Gastrocnemius medialis (tissue), 4 donors: ENCODE measurements around the gene EIF2S2.

Source experiments
- POLR2A ChIP-seq, 2 donors: fragments of 450-650 bp; IDR thresholded peaks; one replicate each; pipeline ENCODE4 v1.6.1; 2017; ENCODE audit warnings: antibody characterized with exemption in 2 of 2, mild to moderate bottlenecking in 2 of 2, moderate library complexity in 2 of 2
- TF ChIP-seq, protein P1 (sequence below), 5 experiments: fragments of 450-650 bp in 3 of 5; fragments of 200-600 bp in 2 of 5; sonication (generic) in 2 of 5; IDR thresholded peaks in 4 of 5; conservative IDR thresholded peaks in 1 of 5; 1 replicate in 4 of 5; 2 replicates in 1 of 5; pipeline ENCODE4 v1.5.1; 2016 to 2019; ENCODE audit warnings: antibody characterized with exemption in 5 of 5, mild to moderate bottlenecking in 3 of 5, moderate library complexity in 3 of 5

DNA sequence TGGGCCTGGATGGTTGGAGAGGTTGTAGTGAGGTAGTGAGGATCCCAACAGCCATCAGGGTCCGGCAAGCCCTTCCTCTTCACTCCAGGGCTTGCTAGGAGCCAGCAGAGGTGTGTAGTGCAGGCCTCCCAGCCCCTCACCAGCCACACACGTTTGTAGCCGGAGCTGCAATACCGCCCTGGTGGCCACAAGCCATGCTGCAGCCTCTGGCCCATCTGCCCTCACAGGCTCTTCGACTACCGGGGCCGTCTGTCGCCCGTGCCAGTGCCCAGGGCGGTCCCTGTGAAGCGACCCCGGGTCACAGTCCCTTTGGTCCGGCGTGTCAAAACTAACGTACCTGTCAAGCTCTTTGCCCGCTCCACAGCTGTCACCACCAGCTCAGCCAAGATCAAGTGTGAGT lies 36.4 kb downstream of the EIF2S2 start:
- TF ChIP-seq, protein P1, sequence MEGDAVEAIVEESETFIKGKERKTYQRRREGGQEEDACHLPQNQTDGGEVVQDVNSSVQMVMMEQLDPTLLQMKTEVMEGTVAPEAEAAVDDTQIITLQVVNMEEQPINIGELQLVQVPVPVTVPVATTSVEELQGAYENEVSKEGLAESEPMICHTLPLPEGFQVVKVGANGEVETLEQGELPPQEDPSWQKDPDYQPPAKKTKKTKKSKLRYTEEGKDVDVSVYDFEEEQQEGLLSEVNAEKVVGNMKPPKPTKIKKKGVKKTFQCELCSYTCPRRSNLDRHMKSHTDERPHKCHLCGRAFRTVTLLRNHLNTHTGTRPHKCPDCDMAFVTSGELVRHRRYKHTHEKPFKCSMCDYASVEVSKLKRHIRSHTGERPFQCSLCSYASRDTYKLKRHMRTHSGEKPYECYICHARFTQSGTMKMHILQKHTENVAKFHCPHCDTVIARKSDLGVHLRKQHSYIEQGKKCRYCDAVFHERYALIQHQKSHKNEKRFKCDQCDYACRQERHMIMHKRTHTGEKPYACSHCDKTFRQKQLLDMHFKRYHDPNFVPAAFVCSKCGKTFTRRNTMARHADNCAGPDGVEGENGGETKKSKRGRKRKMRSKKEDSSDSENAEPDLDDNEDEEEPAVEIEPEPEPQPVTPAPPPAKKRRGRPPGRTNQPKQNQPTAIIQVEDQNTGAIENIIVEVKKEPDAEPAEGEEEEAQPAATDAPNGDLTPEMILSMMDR (IDR thresholded peaks at IDR 0.05 in 4 of 5, conservative IDR thresholded peaks at IDR 0.05 in 1 of 5) = peak in 1 of 5 experiments; percentile 13
- TF ChIP-seq POLR2A (IDR thresholded peaks at IDR 0.05) = no peak
